Neural cell (in vitro differentiated cells): ENCODE measurements around the gene UMPS.

Experiments
- CTCF ChIP-seq: fragments of 450-650 bp; IDR thresholded peaks from 2 replicates; pipeline ENCODE4 v1.5.1; 2014; ENCODE audit warnings: antibody characterized with exemption, mild to moderate bottlenecking, moderate library complexity; ENCODE audit not compliant: poor library complexity, severe bottlenecking
- POLR2AphosphoS5 ChIP-seq: IDR thresholded peaks from 2 replicates; pipeline ENCODE4 v1.6.1; 2012
- REST ChIP-seq: IDR thresholded peaks from 2 replicates; pipeline ENCODE4 v1.6.1; 2012; ENCODE audit warnings: borderline replicate concordance
- SMC3 ChIP-seq: fragments of 450-650 bp; conservative IDR thresholded peaks from 2 replicates; pipeline ENCODE4 v1.6.1; 2014; ENCODE audit warnings: antibody characterized with exemption, mild to moderate bottlenecking, moderate library complexity; ENCODE audit not compliant: poor library complexity

- TF ChIP-seq CTCF (no peak), POLR2AphosphoS5 (no peak), SMC3 (no peak), REST (no peak)
Observed at GRCh38 chr3:124768812-124769211, 38.6 kb downstream of the UMPS start.
